H9 (cell line): ENCODE data around the gene HEXD. TPM values are rescaled to one million over a fixed set of nuclear protein-coding genes. Genes with fewer than 3 reads are reported as not detected.

Experiments
- DNase-seq: peaks from one replicate; pipeline ENCODE4 v3.0.0-alpha.2; 2017
- H2AFZ ChIP-seq: one replicate; pipeline ENCODE4 v1.6.1; 2013; ENCODE audit warnings: mild to moderate bottlenecking, low read length, control low read depth, moderate library complexity
- H2AK5ac ChIP-seq: 2 replicates; pipeline ENCODE4 v1.6.1; 2013; ENCODE audit warnings: low read length, control low read depth, mixed read lengths; ENCODE audit not compliant: insufficient read length
- H2BK120ac ChIP-seq: one replicate; pipeline ENCODE4 v1.6.1; 2013; ENCODE audit warnings: low read depth, mild to moderate bottlenecking, low read length, control low read depth, inconsistent platforms; ENCODE audit not compliant: poor library complexity, severe bottlenecking
- H2BK12ac ChIP-seq: 2 replicates; pipeline ENCODE4 v1.6.1; 2013; ENCODE audit warnings: low read length, control low read depth, mixed read lengths, low read depth; ENCODE audit not compliant: insufficient read length
- H2BK15ac ChIP-seq: 2 replicates; pipeline ENCODE4 v1.6.1; 2013; ENCODE audit warnings: low read depth, low read length, control low read depth
- H2BK20ac ChIP-seq: one replicate; pipeline ENCODE4 v1.6.1; 2013; ENCODE audit warnings: low read depth, mild to moderate bottlenecking, low read length, control low read depth, inconsistent platforms; ENCODE audit not compliant: poor library complexity, severe bottlenecking
- H2BK5ac ChIP-seq: 2 replicates; pipeline ENCODE4 v1.6.1; 2013; ENCODE audit warnings: low read length, control low read depth, mixed read lengths; ENCODE audit not compliant: insufficient read length
- H3K14ac ChIP-seq: 2 replicates; pipeline ENCODE4 v1.6.1; 2013; ENCODE audit warnings: low read length, control low read depth; ENCODE audit not compliant: insufficient read depth
- H3K18ac ChIP-seq: 2 replicates; pipeline ENCODE4 v1.6.1; 2013; ENCODE audit warnings: low read depth, mild to moderate bottlenecking, mixed read lengths, low read length, control low read depth; ENCODE audit not compliant: insufficient read length
- H3K23ac ChIP-seq: 2 replicates; pipeline ENCODE4 v1.6.1; 2013; ENCODE audit warnings: low read length, control low read depth, mixed read lengths, low read depth; ENCODE audit not compliant: insufficient read length
- H3K23me2 ChIP-seq: 2 replicates; pipeline ENCODE4 v1.6.1; 2013; ENCODE audit warnings: low read depth, mild to moderate bottlenecking, mixed read lengths, low read length, control low read depth; ENCODE audit not compliant: insufficient read length, poor library complexity, severe bottlenecking
- H3K27ac ChIP-seq: 2 replicates; pipeline ENCODE4 v1.5.1; 2013; ENCODE audit warnings: low read length, control low read depth, mixed read lengths, low read depth; ENCODE audit not compliant: insufficient read length
- H3K27me3 ChIP-seq: 2 replicates; pipeline ENCODE4 v1.6.1; 2013; ENCODE audit warnings: low read length, control low read depth, inconsistent platforms; ENCODE audit not compliant: insufficient read depth
- H3K4ac ChIP-seq: 2 replicates; pipeline ENCODE4 v1.6.1; 2013; ENCODE audit warnings: low read depth, mild to moderate bottlenecking, control low read depth, inconsistent platforms, low read length, moderate library complexity
- H3K4me1 ChIP-seq: 2 replicates; pipeline ENCODE4 v1.6.1; 2013; ENCODE audit warnings: low read length, control low read depth, inconsistent platforms; ENCODE audit not compliant: insufficient read depth
- H3K4me2 ChIP-seq: 2 replicates; pipeline ENCODE4 v1.6.1; 2013; ENCODE audit warnings: low read length, control low read depth, mixed read lengths; ENCODE audit not compliant: insufficient read length, insufficient read depth
- H3K56ac ChIP-seq: 2 replicates; pipeline ENCODE4 v1.6.1; 2013; ENCODE audit warnings: low read depth, mild to moderate bottlenecking, mixed read lengths, low read length, control low read depth; ENCODE audit not compliant: insufficient read length
- H3K79me1 ChIP-seq: 2 replicates; pipeline ENCODE4 v1.6.1; 2013; ENCODE audit warnings: low read depth, mild to moderate bottlenecking, moderate library complexity, low read length, control low read depth, inconsistent platforms; ENCODE audit not compliant: insufficient read depth, poor library complexity, severe bottlenecking
- H3K79me2 ChIP-seq: 2 replicates; pipeline ENCODE4 v1.6.1; 2013; ENCODE audit warnings: low read length, control low read depth, inconsistent platforms; ENCODE audit not compliant: insufficient read depth
- H3K9ac ChIP-seq: 2 replicates; pipeline ENCODE4 v1.6.1; 2013; ENCODE audit warnings: low read length, control low read depth, mixed read lengths; ENCODE audit not compliant: insufficient read length; ENCODE audit errors: extremely low read depth
- H3K9me3 ChIP-seq: one replicate; pipeline ENCODE4 v1.6.1; 2013; ENCODE audit warnings: low read depth, low read length, inconsistent platforms; ENCODE audit not compliant: control insufficient read depth
- H3T11ph ChIP-seq: one replicate; pipeline ENCODE4 v1.6.1; 2013; ENCODE audit warnings: mild to moderate bottlenecking, low read length, control low read depth, inconsistent platforms
- H4K20me1 ChIP-seq: one replicate; pipeline ENCODE4 v1.6.1; 2013; ENCODE audit not compliant: control insufficient read depth, insufficient read length, insufficient read depth
- H4K5ac ChIP-seq: 2 replicates; pipeline ENCODE4 v1.6.1; 2013; ENCODE audit warnings: low read depth, mild to moderate bottlenecking, mixed read lengths, low read length, control low read depth; ENCODE audit not compliant: insufficient read length
- H4K8ac ChIP-seq: replicated peaks from 2 replicates; pipeline ENCODE4 v1.6.1; 2013; ENCODE audit warnings: low read length, control low read depth, mixed read lengths, low read depth; ENCODE audit not compliant: insufficient read length
- H4K91ac ChIP-seq: 2 replicates; pipeline ENCODE4 v1.6.1; 2013; ENCODE audit warnings: low read depth, mild to moderate bottlenecking, moderate library complexity, mixed read lengths, low read length, control low read depth; ENCODE audit not compliant: insufficient read length
- H3K27ac Mint-ChIP-seq, 3 experiments: 2 replicates in 2 of 3; 3 replicates in 1 of 3; pipeline ENCODE4 v1.8.0; 2020 to 2021; ENCODE audit warnings: mixed read lengths in 3 of 3, mild to moderate bottlenecking in 1 of 3, moderate library complexity in 1 of 3
- H3K27me3 Mint-ChIP-seq: 2 replicates; pipeline ENCODE4 v1.8.0; 2021; ENCODE audit warnings: low read depth, mild to moderate bottlenecking, moderate library complexity, mixed read lengths
- H3K36me3 Mint-ChIP-seq, 3 experiments: 2 replicates in 2 of 3; 3 replicates in 1 of 3; pipeline ENCODE4 v1.8.0; 2020 to 2021; ENCODE audit warnings: low read depth in 3 of 3, mixed read lengths in 3 of 3; ENCODE audit not compliant: insufficient read depth in 1 of 3
- H3K4me1 Mint-ChIP-seq, 2 experiments: 2 replicates each; pipeline ENCODE4 v1.8.0; 2020; ENCODE audit warnings: mixed read lengths in 2 of 2
- H3K4me3 Mint-ChIP-seq, 2 experiments: 2 replicates in 1 of 2; 3 replicates in 1 of 2; pipeline ENCODE4 v1.8.0; 2020 to 2021; ENCODE audit warnings: mild to moderate bottlenecking in 2 of 2, mixed read lengths in 2 of 2, moderate library complexity in 1 of 2
- H3K9me3 Mint-ChIP-seq, 2 experiments: 2 replicates in 1 of 2; 3 replicates in 1 of 2; pipeline ENCODE4 v1.8.0; 2020; ENCODE audit warnings: mild to moderate bottlenecking in 2 of 2, mixed read lengths in 2 of 2, moderate library complexity in 1 of 2
- CTCF ChIP-seq: fragments of 200-600 bp; sonication (generic); conservative IDR thresholded peaks from 3 replicates; pipeline ENCODE4 v1.8.0; 2021; ENCODE audit warnings: antibody characterized with exemption, mild to moderate bottlenecking
- WGBS: extraction: QIAGEN DNeasy Blood & Tissue Kit; methylation state at CpG from one replicate; pipeline ENCODE4 v1.1.7; 2013; ENCODE audit warnings: missing lambda C conversion rate, low lambda C conversion rate, mixed read lengths; ENCODE audit not compliant: insufficient read length; ENCODE audit errors: extremely low coverage; 5-methylcytosine and 5-hydroxymethylcytosine counted together
- total RNA-seq: library from RNA; stranded (reverse); gene quantifications from 2 replicates; pipeline ENCODE4 v1.2.1, GENCODE V29; 2021

HEXD gene
- total RNA-seq, 1 experiment from 2014 or later: 23.2 TPM

- Histone ChIP-seq H3K4ac (no peak overlapping the region), H3K27me3 (no peaks in the 10 kb centered on the region), H2BK120ac (no peak overlapping the region), H3K18ac (no peak overlapping the region), H3K14ac (no peak overlapping the region), H3K23ac (no peak overlapping the region), H3K79me2 (no peaks in the 10 kb centered on the region), H2AK5ac (no peak overlapping the region), H2BK15ac (no peak overlapping the region), H4K91ac (no peak overlapping the region), H3K4me1 (no peaks in the 10 kb centered on the region), H2BK5ac (no peak overlapping the region), H2BK20ac (no peak overlapping the region), H3K23me2 (peaks cover 6% of the 10 kb centered on the region), H3K56ac (no peak overlapping the region), H2BK12ac (no peak overlapping the region), H3K27ac (no peak overlapping the region), H4K5ac (no peak overlapping the region), H3K4me2 (peak overlapping the region; percentile 38), H3K9ac (no peak overlapping the region), H3K79me1 (no peaks in the 10 kb centered on the region), H4K20me1 (no peaks in the 10 kb centered on the region), H2AFZ (no peak overlapping the region), H3K9me3 (no peaks in the 10 kb centered on the region), H4K8ac (no peak overlapping the region), H3T11ph (no peak overlapping the region)
- H3K4me3 Mint-ChIP-seq: peak overlapping the region; percentile 92 to 97
- H3K4me1 Mint-ChIP-seq: peaks cover 9 to 11% of the 10 kb centered on the region in 2 experiments
- peaks cover 20 to 23% of the 10 kb centered on the region in 2 experiments for H3K9me3 Mint-ChIP-seq
- WGBS: no CpG with 5 or more reads among the region's 8 CpGs
- no peak for DNase-seq
- no peak for TF ChIP-seq CTCF
- H3K36me3 Mint-ChIP-seq: peaks cover 14 to 43% (median 34%) of the 10 kb centered on the region in 3 experiments
- H3K27me3 Mint-ChIP-seq: no peaks in the 10 kb centered on the region; the same call in 1 of the 2 replicates
- H3K27ac Mint-ChIP-seq: peak overlapping the region in 1 of 3 experiments; percentile 91; a peak in 2 of 7 replicates
Observed at GRCh38 chr17:82457929-82458178, 39.7 kb downstream of the HEXD start.
